B cell (primary cell): ENCODE data around the gene KRT80. TPM values are rescaled to one million over a fixed set of nuclear protein-coding genes. Genes with fewer than 3 reads are reported as not detected.

Experiments used
- ATAC-seq: fragments of 200-7000 bp; cut with Tn5 transposase; one replicate; pipeline ENCODE4 v1.10.0; 2021; ENCODE audit warnings: low read depth, mild to moderate bottlenecking, moderate number of reproducible peaks, moderate library complexity
- CTCF ChIA-PET: fragments of 350-600 bp; sonication (Branson Sonifier 250); formaldehyde crosslinking; loops from one replicate; lab custom pipeline; 2021; ENCODE audit warnings: antibody characterized with exemption, inconsistent platforms; lab: Charles Lee
- POLR2A ChIA-PET: fragments of 350-600 bp; sonication (Branson Sonifier 250); formaldehyde crosslinking; loops from one replicate; lab custom pipeline; 2021; ENCODE audit warnings: antibody characterized with exemption; lab: Charles Lee
- DNase-seq: peaks from one replicate; pipeline ENCODE4 v3.0.0; 2013
- H2AFZ ChIP-seq: 2 replicates; pipeline ENCODE4 v1.6.1; 2012; ENCODE audit warnings: mild to moderate bottlenecking, low read depth, low read length; ENCODE audit not compliant: insufficient read depth, poor library complexity, severe bottlenecking
- H3K27ac ChIP-seq, 2 donors: 1 replicate in 1 of 2; 2 replicates in 1 of 2; pipeline ENCODE4 v1.5.1; 2012 to 2013; ENCODE audit warnings: low read length in 2 of 2, mild to moderate bottlenecking in 2 of 2, moderate library complexity in 1 of 2
- H3K27me3 ChIP-seq, 4 experiments: fragments of 200-600 bp in 1 of 4; sonication (generic) in 1 of 4; replicated peaks in 1 of 4; 1 replicate in 2 of 4; 2 replicates in 2 of 4; pipeline versions ENCODE4 v1.6.1 to v1.7.0; 2013 to 2016; ENCODE audit warnings: low read length in 3 of 4, mild to moderate bottlenecking in 2 of 4, mixed read lengths in 1 of 4, moderate library complexity in 1 of 4; ENCODE audit not compliant: insufficient read depth in 4 of 4, control insufficient read depth in 3 of 4; ENCODE audit errors: control extremely low read depth in 1 of 4
- H3K36me3 ChIP-seq, 2 experiments: replicated peaks in 1 of 2; 1 replicate in 1 of 2; 2 replicates in 1 of 2; pipeline versions ENCODE4 v1.6.1 to v1.7.1; 2013; ENCODE audit warnings: low read length in 1 of 2; ENCODE audit not compliant: insufficient read depth in 2 of 2, control insufficient read depth in 1 of 2; ENCODE audit errors: control extremely low read depth in 1 of 2, extremely low read depth in 1 of 2
- H3K4me1 ChIP-seq, 2 donors: fragments of 200-600 bp in 1 of 2; sonication (generic) in 1 of 2; 1 replicate in 1 of 2; 2 replicates in 1 of 2; pipeline versions ENCODE4 v1.5.1 to v1.6.1; 2013 to 2017; ENCODE audit warnings: low read length in 2 of 2; ENCODE audit not compliant: control insufficient read depth in 2 of 2, insufficient read depth in 2 of 2
- H3K4me2 ChIP-seq: replicated peaks from 2 replicates; pipeline ENCODE3; 2012; ENCODE audit warnings: mild to moderate bottlenecking, low read depth, low read length; ENCODE audit not compliant: poor library complexity, severe bottlenecking
- H3K4me3 ChIP-seq, 5 experiments: fragments of 200-600 bp in 1 of 5; sonication (generic) in 1 of 5; 1 replicate in 3 of 5; 2 replicates in 2 of 5; pipeline versions ENCODE4 v1.5.1 to v1.7.0; 2011 to 2016; ENCODE audit warnings: low read length in 4 of 5, mild to moderate bottlenecking in 4 of 5, low read depth in 2 of 5, control low read depth in 1 of 5, moderate library complexity in 1 of 5; ENCODE audit not compliant: insufficient read depth in 1 of 5; ENCODE audit errors: control extremely low read depth in 1 of 5, extremely low read depth in 1 of 5
- H3K79me2 ChIP-seq: fragments of 200-600 bp; sonication (generic); one replicate; pipeline ENCODE4 v1.6.0; 2016; ENCODE audit warnings: low read length; ENCODE audit not compliant: control insufficient read depth, insufficient read depth
- H3K9ac ChIP-seq: fragments of 200-600 bp; sonication (generic); 2 replicates; pipeline ENCODE4 v1.6.1; 2017; ENCODE audit warnings: mild to moderate bottlenecking, low read length, moderate library complexity
- H3K9me3 ChIP-seq, 3 donors: one replicate each; pipeline versions ENCODE4 v1.6.1 to v1.7.1; 2013; ENCODE audit warnings: low read length in 2 of 3; ENCODE audit not compliant: control insufficient read depth in 2 of 3, insufficient read depth in 1 of 3; ENCODE audit errors: control extremely low read depth in 1 of 3
- H4K20me1 ChIP-seq: 2 replicates; pipeline ENCODE4 v1.6.0; 2012; ENCODE audit warnings: mild to moderate bottlenecking, low read length; ENCODE audit not compliant: insufficient read depth, control insufficient read depth, poor library complexity, severe bottlenecking
- H3K27ac Mint-ChIP-seq: one replicate; pipeline ENCODE4 v1.8.0; 2021; ENCODE audit warnings: mixed read lengths
- H3K27me3 Mint-ChIP-seq: one replicate; pipeline ENCODE4 v1.8.0; 2021; ENCODE audit warnings: mixed read lengths
- H3K4me1 Mint-ChIP-seq: one replicate; pipeline ENCODE4 v1.8.0; 2021; ENCODE audit warnings: mixed read lengths
- H3K4me3 Mint-ChIP-seq: one replicate; pipeline ENCODE4 v1.8.0; 2021; ENCODE audit warnings: mixed read lengths
- H3K9me3 Mint-ChIP-seq: one replicate; pipeline ENCODE4 v1.8.0; 2022; ENCODE audit warnings: mixed read lengths; ENCODE audit not compliant: insufficient read depth
- CTCF ChIP-seq: fragments of 200-600 bp; IDR thresholded peaks from one replicate; pipeline ENCODE4 v1.8.0; 2022; ENCODE audit warnings: antibody characterized with exemption, mild to moderate bottlenecking
- EZH2 ChIP-seq: IDR thresholded peaks from 2 replicates; pipeline ENCODE4 v1.6.1; 2012; ENCODE audit warnings: borderline replicate concordance, low read depth, mild to moderate bottlenecking, moderate library complexity, low read length; ENCODE audit not compliant: insufficient read depth, poor library complexity, severe bottlenecking
- WGBS: methylation state at CpG from one replicate; pipeline ENCODE4 v1.1.5; 2013; ENCODE audit warnings: missing lambda C conversion rate; ENCODE audit not compliant: insufficient coverage; 5-methylcytosine and 5-hydroxymethylcytosine counted together
- intact Hi-C: fragments of 100-400 bp; cut with micrococcal nuclease; formaldehyde crosslinking; loops from one replicate; pipeline ENCODE4 v1.10.0; 2022
- polyA plus RNA-seq: library from polyadenylated mRNA; depleted of rRNA; stranded (reverse); fragments of >200 nt; gene quantifications from 2 replicates; pipeline ENCODE4 v1.2.3, GENCODE V29; 2012
- total RNA-seq, 2 donors: library from RNA; stranded (reverse); fragments of 120-200 nt in 1 of 2; gene quantifications; 1 replicate in 1 of 2; 2 replicates in 1 of 2; pipeline versions ENCODE4 v1.2.3 to v1.2.4, GENCODE V29; 2013 to 2022

Gene KRT80
- total and polyA plus RNA-seq, 2 donors (not counting 1 experiment from before 2014, with no cell fraction given), result not detected

- Mint-ChIP-seq H3K4me1 (no peaks in the 10 kb centered on the region), H3K27ac (no peak overlapping the region), H3K9me3 (no peaks in the 10 kb centered on the region), H3K27me3 (peaks cover 54% of the 10 kb centered on the region), H3K4me3 (no peak overlapping the region)
- H3K9ac ChIP-seq, result no peak overlapping the region
- ATAC-seq (no peak), DNase-seq (no peak)
- H3K27me3 ChIP-seq, result peaks cover 0 to 9% (median 9%) of the 10 kb centered on the region in 4 experiments
- ChIA-PET POLR2A (no interaction called here), CTCF (no interaction called here)
- intact Hi-C loops, result no loop called here
- TF ChIP-seq CTCF, result no peak
- no peak for TF ChIP-seq EZH2
- H3K79me2 ChIP-seq, result no peaks in the 10 kb centered on the region
- peaks cover 0 to 3% (median 0%) of the 10 kb centered on the region in 3 donors for H3K9me3 ChIP-seq
- no peak overlapping the region for H2AFZ ChIP-seq
- no peak overlapping the region for H3K4me3 ChIP-seq
- no peak overlapping the region for H3K4me2 ChIP-seq
- WGBS, result 40% methylated on average over 2 of the region's 5 CpGs
- H3K27ac ChIP-seq, result no peak overlapping the region
- H4K20me1 ChIP-seq, result no peaks in the 10 kb centered on the region
- no peaks in the 10 kb centered on the region for H3K4me1 ChIP-seq
- no peaks in the 10 kb centered on the region for H3K36me3 ChIP-seq
Measured at GRCh38 chr12:52217223-52217622, 25.4 kb upstream of the KRT80 start.

GRCh38 chr12:52216807-52217206 lies 25.0 kb upstream of the KRT80 start:
- Mint-ChIP-seq H3K4me3 (no peak overlapping the region), H3K27ac (no peak overlapping the region), H3K9me3 (no peaks in the 10 kb centered on the region), H3K27me3 (peaks cover 50% of the 10 kb centered on the region), H3K4me1 (no peaks in the 10 kb centered on the region)
- POLR2A ChIA-PET, result no interaction called here
- no peak for ATAC-seq
- CTCF ChIA-PET, result no interaction called here
- no peak overlapping the region for H3K9ac ChIP-seq
- H3K4me2 ChIP-seq, result no peak overlapping the region
- TF ChIP-seq CTCF (no peak), EZH2 (no peak)
- peaks cover 0 to 9% (median 5%) of the 10 kb centered on the region in 4 experiments for H3K27me3 ChIP-seq
- no peaks in the 10 kb centered on the region for H3K36me3 ChIP-seq
- DNase-seq, result no peak
- no peak overlapping the region for H3K4me3 ChIP-seq
- no peaks in the 10 kb centered on the region for H3K9me3 ChIP-seq
- WGBS, result no CpG with 5 or more reads among the region's 1 CpG
- H3K4me1 ChIP-seq, result no peaks in the 10 kb centered on the region
- intact Hi-C loops, result no loop called here
- no peaks in the 10 kb centered on the region for H4K20me1 ChIP-seq
- H3K79me2 ChIP-seq, result no peaks in the 10 kb centered on the region
- H3K27ac ChIP-seq, result no peak overlapping the region
- H2AFZ ChIP-seq, result no peak overlapping the region
